Measurements from ENCODE around the gene MOSPD3. TPM values are rescaled to one million over a fixed set of nuclear protein-coding genes. Genes with fewer than 3 reads are reported as not detected.
"Not testable (repeated sequence)": the region's sequence is repeated elsewhere in the genome, so short reads cannot be mapped to it uniquely, and the experiment has no call there.

The MOSPD3 gene, protein sequence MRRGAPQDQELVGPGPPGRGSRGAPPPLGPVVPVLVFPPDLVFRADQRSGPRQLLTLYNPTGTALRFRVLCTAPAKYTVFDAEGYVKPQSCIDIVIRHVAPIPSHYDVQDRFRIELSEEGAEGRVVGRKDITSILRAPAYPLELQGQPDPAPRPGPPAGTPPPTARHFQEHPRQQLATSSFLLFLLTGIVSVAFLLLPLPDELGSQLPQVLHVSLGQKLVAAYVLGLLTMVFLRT
- 10 to 100 TPM in 5 of 6 experiments, 1 to 10 TPM in 1; 8.6 to 19.3 (median 13.9) TPM for total RNA-seq
- long read RNA-seq, partial matches to known transcripts: 0 of 2 reads
- long read RNA-seq, other reads (novel, unspliced or antisense): 0 of 2 reads

DNA sequence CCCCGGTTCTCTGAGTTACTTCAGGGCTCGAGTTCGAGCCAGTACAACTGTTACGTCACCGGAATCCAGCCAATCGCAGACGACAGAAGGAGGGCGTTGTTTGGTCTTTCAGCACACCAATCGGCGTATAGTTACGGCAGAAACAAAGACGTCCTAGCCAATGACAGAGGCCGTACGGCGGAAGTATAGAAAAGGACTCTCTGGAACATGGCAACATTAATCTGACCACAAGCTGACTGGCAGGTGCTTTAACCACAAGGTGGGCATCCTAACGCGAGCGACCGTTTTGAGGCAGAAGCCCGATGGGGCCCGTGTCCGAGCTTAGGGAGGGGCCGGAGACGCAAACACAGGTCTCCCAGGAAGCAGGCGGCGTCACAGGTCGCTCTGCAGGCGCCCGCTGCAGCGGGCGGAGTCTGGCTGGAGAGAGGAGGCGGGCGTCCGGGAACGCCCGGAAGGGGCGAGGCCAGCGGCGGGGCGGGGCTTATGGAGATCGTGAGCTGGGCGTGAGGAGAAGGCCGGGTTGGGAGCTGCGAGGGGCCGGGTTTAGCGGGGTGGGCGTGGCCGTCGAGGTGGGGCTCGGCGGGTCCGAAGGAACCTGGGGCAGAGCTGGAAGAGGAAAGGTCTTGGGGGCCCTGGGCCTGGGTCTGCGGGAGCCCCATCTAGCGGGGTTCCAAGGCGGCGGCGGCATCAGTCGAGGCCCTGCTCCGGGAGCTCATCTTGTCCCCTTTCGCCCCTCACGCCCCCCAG lies at the start of gene MOSPD3:
Gene MOSPD3 (plus strand): TSS at position 558 of the 747 bp plus-strand sequence. CDS start 252 bp downstream, outside the sequence.
- Histone ChIP-seq H3K27ac (peak within 1 kb of the TSS; percentile 92 to 98 (median 94)), H3K4me1 (peaks cover 0 to 12% (median 0%) of the 10 kb centered on the region in 4 donors), H3K27me3 (no peaks in the 10 kb centered on the region), H3K4me3 (peak within 1 kb of the TSS; percentile 68 to 73 (median 71)), H3K9me3 (no peaks in the 10 kb centered on the region), H3K36me3 (no peaks in the 10 kb centered on the region)
- TF ChIP-seq, protein P1, sequence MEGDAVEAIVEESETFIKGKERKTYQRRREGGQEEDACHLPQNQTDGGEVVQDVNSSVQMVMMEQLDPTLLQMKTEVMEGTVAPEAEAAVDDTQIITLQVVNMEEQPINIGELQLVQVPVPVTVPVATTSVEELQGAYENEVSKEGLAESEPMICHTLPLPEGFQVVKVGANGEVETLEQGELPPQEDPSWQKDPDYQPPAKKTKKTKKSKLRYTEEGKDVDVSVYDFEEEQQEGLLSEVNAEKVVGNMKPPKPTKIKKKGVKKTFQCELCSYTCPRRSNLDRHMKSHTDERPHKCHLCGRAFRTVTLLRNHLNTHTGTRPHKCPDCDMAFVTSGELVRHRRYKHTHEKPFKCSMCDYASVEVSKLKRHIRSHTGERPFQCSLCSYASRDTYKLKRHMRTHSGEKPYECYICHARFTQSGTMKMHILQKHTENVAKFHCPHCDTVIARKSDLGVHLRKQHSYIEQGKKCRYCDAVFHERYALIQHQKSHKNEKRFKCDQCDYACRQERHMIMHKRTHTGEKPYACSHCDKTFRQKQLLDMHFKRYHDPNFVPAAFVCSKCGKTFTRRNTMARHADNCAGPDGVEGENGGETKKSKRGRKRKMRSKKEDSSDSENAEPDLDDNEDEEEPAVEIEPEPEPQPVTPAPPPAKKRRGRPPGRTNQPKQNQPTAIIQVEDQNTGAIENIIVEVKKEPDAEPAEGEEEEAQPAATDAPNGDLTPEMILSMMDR (IDR thresholded peaks at IDR 0.05): peak in 1 of 4 donors; percentile 5
- TF ChIP-seq POLR2A (IDR thresholded peaks at IDR 0.05): peak; percentile 93
- DNase-seq (peak; percentile 99 to 100 (median 99)), ATAC-seq (peak; percentile 94 to 97 (median 94))
- intact Hi-C loops (cut with DNase I): no loop called here
- WGBS (ENCODE audit: insufficient coverage, low coverage, low lambda C conversion rate, missing lambda C conversion rate): 0% methylated on average over 22 of the region's 61 CpGs

DNA sequence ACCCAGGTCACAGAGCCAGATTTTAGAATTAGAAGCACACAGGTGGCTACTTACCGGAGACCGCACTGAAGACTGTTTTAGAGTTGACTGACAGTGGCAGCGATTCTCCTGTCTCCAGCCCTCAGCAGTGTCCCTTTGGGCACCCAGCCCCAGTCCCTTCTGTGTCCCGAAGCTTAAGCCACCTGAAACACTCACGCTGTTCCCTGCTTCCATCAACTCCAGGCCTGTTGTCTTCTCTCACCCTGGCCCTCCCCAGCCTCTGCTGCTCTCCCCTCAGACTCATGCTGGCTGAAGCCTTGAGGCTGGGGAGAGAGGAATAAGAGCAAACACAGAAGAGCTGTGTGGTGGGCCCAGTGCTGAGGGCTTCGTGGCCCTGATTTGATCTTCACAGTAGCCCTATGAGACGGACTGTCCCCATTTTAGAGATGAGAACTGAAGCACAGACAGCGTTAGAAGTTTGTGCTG lies 49.2 kb upstream of the MOSPD3 start:
- Histone ChIP-seq H3K36me3 (peaks cover 0 to 57% (median 23%) of the 10 kb centered on the region in 4 donors), H3K4me1 (peaks cover 0 to 47% (median 23%) of the 10 kb centered on the region in 4 donors), H3K27ac (no peak overlapping the region), H3K9me3 (no peaks in the 10 kb centered on the region), H3K4me3 (no peak overlapping the region), H3K27me3 (no peaks in the 10 kb centered on the region)
- ATAC-seq (no peak), DNase-seq (no peak)
- WGBS (ENCODE audit: insufficient coverage, low coverage, low lambda C conversion rate, missing lambda C conversion rate): 79% methylated on average over 5 of the region's 8 CpGs
- TF ChIP-seq, protein P1 (IDR thresholded peaks at IDR 0.05): no peak
- no peak for TF ChIP-seq POLR2A (IDR thresholded peaks at IDR 0.05)
- intact Hi-C loops (cut with DNase I): loop anchor here (5.0 to 10.0 kb wide), 3 partner anchors 86 to 132 kb away; partner anchors contain the start of genes GIGYF1 (in 1 of the 2) and TSC22D4 (in 1 of the 2)

DNA sequence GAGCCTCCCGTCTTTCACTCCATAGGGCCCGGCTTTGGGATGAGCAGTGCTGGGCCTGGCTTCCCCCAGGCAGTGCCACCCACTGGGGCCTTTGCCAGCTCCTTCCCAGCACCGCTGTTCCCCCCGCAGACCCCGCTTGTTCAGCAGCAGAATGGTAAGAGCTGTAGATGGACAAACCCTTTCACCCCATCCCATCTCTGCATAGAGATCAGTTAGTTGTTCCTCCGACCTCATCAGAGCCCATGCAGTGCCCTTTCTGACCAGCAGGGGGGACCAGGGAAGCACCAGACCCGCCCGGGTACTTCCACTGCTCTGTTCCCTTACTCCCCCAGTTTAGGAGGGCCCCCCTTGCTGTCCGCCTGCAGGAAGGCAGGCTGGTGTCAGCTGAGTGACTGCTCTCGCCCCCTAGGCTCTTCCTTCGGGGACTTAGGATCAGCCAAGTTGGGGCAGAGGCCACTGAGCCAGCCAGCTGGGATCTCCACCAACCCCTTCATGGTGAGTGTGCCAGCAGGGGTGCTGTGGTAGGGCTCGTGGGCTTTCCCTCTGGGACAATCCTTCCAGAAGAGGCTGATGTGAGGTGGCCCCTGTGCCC lies 48.4 kb upstream of the MOSPD3 start:
- WGBS (ENCODE audit: insufficient coverage, low coverage, low lambda C conversion rate, missing lambda C conversion rate): 41% methylated on average over 10 of the region's 12 CpGs
- DNase-seq (peak in 2 of 3 donors; percentile 79 to 85), ATAC-seq (peak; percentile 16 to 37 (median 30))
- intact Hi-C loops (cut with DNase I): loop anchor here (5.0 to 10.0 kb wide), 3 partner anchors 87 to 131 kb away; partner anchors contain the start of genes GIGYF1 (in 1 of the 2) and TSC22D4 (in 1 of the 2)
- no peak overlapping the region for H3K4me3 ChIP-seq
- peak overlapping the region in 2 of 3 donors; percentile 40 to 96 for H3K27ac ChIP-seq
- H3K27me3 ChIP-seq: no peaks in the 10 kb centered on the region
- H3K36me3 ChIP-seq: peaks cover 0 to 51% (median 22%) of the 10 kb centered on the region in 4 donors
- H3K4me1 ChIP-seq: peaks cover 0 to 53% (median 26%) of the 10 kb centered on the region in 4 donors
- TF ChIP-seq POLR2A (IDR thresholded peaks at IDR 0.05): no peak
- TF ChIP-seq, protein P1 (IDR thresholded peaks at IDR 0.05): peak; percentile 90 to 94 (median 91)
- no peaks in the 10 kb centered on the region for H3K9me3 ChIP-seq

DNA sequence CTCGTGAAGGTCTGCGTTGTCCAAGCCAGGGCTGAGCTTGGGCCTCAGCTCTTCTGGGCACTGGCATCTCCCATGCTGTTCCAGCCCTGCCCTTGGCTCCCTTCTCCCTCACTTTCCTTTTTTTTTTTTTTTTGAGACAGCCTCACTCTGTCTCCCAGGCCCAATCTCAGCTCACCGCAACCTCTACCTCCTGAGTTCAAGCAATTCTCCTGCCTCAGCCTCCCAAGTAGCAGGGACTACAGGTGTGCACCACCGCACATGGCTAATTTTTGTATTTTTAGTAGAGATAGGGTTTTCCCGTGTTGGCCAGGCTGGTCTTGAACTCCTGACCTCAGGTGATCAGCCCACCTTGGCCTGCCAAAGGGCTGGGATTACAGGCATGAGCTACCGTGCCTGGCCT lies 47.9 kb upstream of the MOSPD3 start:
- Histone ChIP-seq H3K27ac (peak overlapping the region in 2 of 3 donors; percentile 40 to 96), H3K4me1 (peaks cover 0 to 58% (median 28%) of the 10 kb centered on the region in 4 donors), H3K36me3 (peaks cover 0 to 48% (median 21%) of the 10 kb centered on the region in 4 donors)
- intact Hi-C loops (cut with DNase I): loop anchor here (5.0 to 10.0 kb wide), 3 partner anchors 87 to 130 kb away; partner anchors contain the start of genes GIGYF1 (in 1 of the 2) and TSC22D4 (in 1 of the 2)
- not testable (repeated sequence) for H3K9me3 ChIP-seq, H3K27me3 ChIP-seq, H3K4me3 ChIP-seq, DNase-seq, ATAC-seq
- WGBS (ENCODE audit: insufficient coverage, low coverage, low lambda C conversion rate, missing lambda C conversion rate): 57% methylated on average over 2 of the region's 6 CpGs
